ENCODE data around the gene CACNA2D3.

- no peak for TF ChIP-seq POLR2A (IDR thresholded peaks at IDR 0.05; ENCODE audit: low read depth, low read length)
- TF ChIP-seq TAF1 (IDR thresholded peaks at IDR 0.05; ENCODE audit: low read depth, low read length), result no peak
- no peak for TF ChIP-seq POLR2AphosphoS5 (IDR thresholded peaks at IDR 0.05; ENCODE audit: low read depth, low read length)
- TF ChIP-seq SPI1 (IDR thresholded peaks at IDR 0.05; ENCODE audit: low read depth, low read length), result no peak
- TF ChIP-seq POU2F2 (IDR thresholded peaks at IDR 0.05; ENCODE audit: low read depth, low read length), result no peak
Observed at GRCh38 chr3:54530091-54530490, 407.7 kb downstream of the CACNA2D3 start.

Measured in GM12891 (cell line).